ENCODE data around the gene NDUFAB1.
"Not testable (repeated sequence)": the region's sequence is repeated elsewhere in the genome, so short reads cannot be mapped to it uniquely, and the experiment has no call there.

Gene NDUFAB1

DNA sequence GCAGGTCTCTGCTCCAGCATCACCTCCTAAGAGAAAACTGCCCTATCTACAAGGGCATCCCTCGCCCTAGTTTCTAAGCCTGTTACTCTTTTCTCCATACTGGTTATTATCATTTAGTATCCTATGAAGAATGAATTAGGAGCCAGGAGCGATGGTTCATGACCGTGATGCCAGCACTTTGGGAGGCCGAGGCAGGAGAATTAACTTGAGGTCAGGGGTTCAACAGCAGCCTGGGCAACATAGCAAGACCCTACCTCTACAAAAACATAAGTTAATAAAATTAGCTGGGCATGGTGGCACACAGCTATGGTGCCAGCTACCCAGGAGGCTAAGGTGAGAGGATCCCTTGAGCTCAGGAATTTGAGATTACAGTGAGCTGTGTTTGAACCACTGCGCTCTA is 46.2 kb downstream of the NDUFAB1 start:
- FAIRE-seq: no peak

DNA sequence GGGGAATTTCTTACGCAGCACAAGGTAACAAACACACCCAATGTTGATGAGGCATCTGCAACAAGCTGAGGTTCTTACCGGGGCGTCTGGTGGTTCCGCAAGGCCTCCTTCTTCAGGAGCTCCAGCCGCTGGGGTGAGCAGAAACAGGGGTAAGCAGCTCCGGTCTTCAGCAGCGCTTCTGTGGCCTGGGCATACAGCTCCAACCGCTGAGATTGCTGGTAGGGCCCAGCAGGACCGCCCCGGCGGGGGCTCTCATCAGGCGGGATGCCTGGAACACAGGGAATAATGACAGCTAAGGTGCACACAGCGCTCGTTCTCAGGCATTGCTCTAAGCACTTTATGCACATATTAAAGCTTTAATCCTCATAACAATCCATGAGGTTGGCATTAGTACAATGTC is 51.7 kb downstream of the NDUFAB1 start:
- no peak for FAIRE-seq

DNA sequence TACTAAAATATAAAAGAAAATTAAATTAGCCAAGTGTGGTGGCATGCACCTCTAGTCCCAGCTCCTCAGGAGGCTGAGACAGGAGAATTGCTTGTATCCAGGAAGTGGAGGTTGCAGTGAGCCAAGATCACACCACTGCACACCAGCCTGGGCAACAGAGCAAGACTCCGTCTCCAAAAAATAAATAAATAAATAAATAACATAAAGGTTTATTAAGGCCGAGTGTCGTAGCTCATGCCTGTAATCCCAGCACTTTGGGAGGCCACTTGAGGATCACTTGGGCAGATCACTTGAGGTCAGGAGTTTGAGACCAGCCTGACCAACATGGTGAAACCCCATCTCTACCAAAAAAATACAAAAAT is 55.3 kb downstream of the NDUFAB1 start:
- FAIRE-seq: not testable (repeated sequence)

DNA sequence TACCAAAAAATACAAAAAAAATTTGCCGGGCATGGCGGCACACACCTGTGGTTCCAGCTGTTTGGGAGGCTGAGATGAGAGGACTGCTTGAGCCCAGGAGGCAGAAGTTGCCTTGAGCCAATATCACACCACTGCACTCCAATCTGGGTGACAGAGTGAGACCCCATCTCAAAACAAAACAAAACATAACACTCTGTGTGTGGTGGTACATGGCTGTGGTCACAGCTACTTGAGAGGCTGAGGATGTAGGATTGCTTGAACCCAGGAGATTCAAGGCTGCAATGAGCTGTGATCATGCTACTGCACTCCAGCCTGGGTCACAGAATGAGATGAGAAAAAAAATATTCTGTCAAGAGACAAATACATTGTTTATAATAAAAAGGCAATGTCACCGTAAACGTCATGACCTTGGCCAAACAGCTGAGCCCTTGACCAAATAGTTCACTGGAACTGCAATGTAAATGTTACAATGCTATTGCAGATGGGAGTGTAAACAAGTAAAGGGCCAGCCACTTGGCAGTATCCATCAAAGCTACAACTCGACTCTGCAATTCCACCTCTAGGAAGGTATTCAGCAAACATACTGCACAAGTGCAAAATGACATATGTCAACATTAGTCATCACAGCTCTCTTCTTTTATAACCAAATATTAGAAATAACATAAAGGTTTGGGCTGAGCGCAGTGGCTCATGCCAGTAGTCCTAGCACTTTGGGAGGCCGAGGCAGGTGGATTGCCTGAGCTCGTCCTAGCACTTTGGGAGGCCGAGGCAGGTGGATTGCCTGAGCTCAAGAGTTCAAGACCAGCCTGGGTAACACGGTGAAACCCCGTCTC is 55.9 kb downstream of the NDUFAB1 start:
- no peak for FAIRE-seq

DNA sequence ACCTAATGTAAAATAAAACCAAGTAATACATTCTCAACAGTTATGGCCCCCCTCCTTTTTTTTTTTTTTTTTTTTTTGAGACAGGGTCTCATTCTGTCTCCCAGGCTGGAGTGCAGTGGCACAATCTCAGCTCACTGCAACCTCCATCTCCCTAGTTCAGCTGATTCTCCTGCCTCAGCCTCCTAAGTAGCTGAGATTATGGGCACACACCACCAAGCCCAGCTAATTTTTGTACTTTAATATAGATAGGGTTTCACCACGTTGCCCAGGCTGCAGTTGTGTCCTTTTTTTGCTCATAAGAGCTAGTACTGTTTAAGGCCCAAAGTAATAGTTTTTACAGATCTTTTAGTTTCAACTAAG is 57.2 kb downstream of the NDUFAB1 start:
- no peak for FAIRE-seq

DNA sequence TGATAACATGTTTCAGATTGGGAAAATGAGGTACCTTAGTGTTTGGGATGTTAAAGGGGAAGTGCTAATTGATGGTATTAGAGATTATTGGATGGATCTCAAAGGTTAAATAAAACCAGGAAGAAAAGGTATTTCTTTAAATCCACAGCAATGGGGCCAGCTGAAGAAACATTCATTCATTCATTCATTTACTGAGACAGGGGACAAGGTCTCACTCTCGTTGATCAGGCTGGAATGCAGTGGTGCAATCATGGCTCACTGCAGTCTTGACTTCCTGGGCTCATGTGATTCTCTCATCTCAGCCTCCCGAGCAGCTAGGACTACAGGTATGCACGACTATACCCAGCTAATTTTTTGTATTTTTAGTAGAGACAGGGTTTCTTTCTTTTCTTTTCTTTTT is 58.7 kb downstream of the NDUFAB1 start:
- no peak for FAIRE-seq

DNA sequence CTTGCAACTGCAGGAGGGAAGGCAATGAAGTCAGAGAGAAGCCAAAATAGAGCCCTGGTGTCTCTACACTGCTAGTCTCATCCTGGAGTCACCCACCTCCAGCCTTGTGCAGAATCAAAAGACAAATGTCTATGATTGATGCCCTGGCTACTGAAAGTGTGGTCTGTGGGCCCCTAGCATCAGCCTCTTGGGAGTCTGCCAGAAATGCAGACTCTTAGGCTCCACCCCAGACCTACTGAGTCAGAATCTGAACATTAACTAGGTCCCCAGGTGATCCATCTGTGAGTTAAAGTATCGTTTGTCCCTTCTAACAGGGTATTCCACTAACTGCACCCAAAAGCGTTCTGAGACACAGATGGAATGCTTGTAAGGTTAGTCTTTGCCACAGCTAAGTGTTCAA is 60.2 kb downstream of the NDUFAB1 start:
- no peak for FAIRE-seq

DNA sequence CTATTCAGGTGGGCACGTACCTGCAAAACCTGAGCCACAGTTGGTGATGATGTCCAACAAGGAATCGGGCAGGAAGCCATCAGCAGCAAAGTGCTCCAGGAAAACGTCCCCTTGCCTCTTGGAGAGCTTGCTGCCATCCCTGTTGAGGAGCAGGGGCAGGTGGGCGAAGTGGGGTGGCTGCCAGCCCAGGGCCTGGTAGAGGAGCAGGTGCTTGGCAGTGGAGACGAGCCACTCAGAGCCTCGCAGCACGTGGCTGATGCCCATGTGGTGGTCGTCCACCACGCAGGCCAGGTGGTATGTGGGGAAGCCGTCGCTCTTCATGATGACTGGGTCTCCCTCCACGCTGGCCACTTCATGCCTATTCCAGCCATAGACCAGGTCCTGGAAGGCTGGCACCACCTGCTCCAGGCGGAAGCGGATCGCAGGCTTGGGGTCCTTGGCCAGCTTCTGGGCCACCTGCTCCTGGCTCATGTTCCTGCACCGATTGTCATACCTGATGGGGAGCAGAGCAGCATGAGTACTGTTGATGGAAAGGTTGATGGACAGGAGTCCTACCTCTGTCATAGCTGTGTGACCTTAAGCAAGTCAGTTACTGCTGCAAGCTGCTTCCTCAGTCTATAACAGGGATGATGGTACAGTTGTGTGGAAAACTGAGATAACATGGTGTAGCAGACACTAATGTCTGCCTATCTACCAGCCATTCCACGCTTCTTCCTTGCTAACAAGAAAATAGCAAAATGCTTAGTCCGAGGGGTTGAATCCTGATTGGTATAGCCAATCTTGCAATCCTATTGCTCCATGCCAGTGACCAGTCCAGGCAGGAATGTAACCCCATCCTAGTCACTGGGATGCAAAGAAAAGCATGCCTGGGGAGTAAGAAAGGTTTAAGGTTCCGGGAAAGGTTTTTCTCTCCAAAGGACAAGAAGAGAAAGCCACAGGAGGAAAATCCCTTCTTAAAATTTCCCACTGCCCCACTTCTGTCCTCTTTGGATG is 61.0 kb downstream of the NDUFAB1 start:
- FAIRE-seq: no peak

DNA sequence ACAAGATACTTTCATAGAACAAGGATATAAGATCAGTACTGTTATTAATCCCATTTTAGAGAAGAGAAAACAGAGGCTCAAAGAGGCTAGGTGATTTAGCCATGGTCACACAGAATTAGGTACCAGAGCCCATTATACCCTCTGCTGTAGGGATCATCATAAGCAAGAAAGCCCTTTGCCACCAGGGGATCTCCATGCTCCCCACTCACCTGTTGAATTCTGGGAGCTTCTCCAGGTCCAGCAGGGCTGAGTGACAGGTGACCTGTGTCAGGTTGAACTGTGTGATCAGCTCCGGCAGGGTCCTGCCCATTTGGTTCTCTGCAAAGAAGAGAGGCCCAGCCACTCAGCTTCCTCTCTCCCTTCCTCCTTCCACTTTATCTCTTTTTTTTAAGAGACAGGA is 63.7 kb downstream of the NDUFAB1 start:
- no peak for FAIRE-seq
